WTC11 (cell line): ENCODE measurements around the gene RFNG.
A peak's percentile ranks its signal among the peaks of the same experiment; 100 is the strongest.

Source experiments
- MAX ChIP-seq: sonication (generic); formaldehyde crosslinking; IDR thresholded peaks from 2 replicates; pipeline ENCODE4 v1.8.0; 2022; ENCODE audit warnings: mild to moderate bottlenecking, missing genetic modification reagents
- TF ChIP-seq, protein P1 (sequence below): fragments of 200-600 bp; IDR thresholded peaks from 2 replicates; pipeline ENCODE4 v1.8.0; 2022; ENCODE audit warnings: antibody characterized with exemption

GRCh38 chr17:82022310-82022980 lies 29.2 kb downstream of the RFNG start, which contains the start of gene CENPX:
- TF ChIP-seq, protein P1, sequence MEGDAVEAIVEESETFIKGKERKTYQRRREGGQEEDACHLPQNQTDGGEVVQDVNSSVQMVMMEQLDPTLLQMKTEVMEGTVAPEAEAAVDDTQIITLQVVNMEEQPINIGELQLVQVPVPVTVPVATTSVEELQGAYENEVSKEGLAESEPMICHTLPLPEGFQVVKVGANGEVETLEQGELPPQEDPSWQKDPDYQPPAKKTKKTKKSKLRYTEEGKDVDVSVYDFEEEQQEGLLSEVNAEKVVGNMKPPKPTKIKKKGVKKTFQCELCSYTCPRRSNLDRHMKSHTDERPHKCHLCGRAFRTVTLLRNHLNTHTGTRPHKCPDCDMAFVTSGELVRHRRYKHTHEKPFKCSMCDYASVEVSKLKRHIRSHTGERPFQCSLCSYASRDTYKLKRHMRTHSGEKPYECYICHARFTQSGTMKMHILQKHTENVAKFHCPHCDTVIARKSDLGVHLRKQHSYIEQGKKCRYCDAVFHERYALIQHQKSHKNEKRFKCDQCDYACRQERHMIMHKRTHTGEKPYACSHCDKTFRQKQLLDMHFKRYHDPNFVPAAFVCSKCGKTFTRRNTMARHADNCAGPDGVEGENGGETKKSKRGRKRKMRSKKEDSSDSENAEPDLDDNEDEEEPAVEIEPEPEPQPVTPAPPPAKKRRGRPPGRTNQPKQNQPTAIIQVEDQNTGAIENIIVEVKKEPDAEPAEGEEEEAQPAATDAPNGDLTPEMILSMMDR, result no peak
- TF ChIP-seq MAX (CRISPR knock-in tag), result peak; percentile 38; the same call in 1 of the 2 replicates
